IPS-18c (cell line): ENCODE measurements around the gene FBXL16.

Experiments used
- H3K4me3 ChIP-seq: 2 replicates; pipeline ENCODE4 v1.7.0; 2013; ENCODE audit warnings: low read depth, mild to moderate bottlenecking, low read length, moderate library complexity; ENCODE audit not compliant: insufficient read depth
- H3K9me3 ChIP-seq: one replicate; pipeline ENCODE4 v1.6.1; 2013; ENCODE audit warnings: mild to moderate bottlenecking, low read length, moderate library complexity; ENCODE audit not compliant: control insufficient read depth, insufficient read depth

Gene FBXL16

DNA sequence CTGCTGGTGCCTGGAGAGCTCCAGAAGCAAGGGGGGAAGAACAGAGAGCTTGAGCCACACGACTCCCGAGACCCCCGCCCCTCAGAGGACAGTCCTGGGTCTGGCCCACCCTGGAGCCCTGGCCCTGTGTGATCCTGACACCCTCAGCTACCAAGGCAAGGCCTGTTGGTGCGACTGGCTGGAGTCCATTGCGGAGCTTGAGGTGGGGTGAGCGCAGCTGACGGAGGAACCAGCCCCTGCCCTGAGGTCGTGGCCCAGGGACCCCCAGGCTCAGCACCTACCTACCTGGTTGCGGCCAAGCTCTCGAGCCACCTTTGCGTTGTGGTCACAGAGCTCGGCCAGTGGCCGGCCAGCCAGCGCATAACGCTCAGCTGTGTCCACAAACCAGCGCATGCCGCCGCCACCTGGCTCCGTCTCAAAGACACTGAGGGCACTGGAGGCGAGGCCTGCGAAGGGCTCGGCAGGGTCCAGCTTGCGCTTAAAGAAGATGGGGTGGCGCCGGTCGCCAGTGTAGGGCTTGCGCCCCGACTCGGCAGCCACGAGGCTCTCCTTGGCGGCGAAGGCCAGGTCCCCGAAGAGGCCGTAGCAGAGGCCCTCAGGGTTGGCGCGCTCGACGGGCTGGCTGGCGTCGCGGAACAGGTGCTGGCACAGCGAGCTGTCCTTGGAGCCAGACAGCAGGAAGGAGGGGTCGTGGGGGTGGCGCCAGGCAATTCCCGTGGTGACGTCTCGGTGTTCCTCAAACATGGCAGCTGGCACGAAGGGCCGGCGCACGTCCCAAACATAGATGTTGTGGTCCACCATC lies 18.9 kb downstream of the FBXL16 start:
- H3K4me3 ChIP-seq: no peak overlapping the region
- no peaks in the 10 kb centered on the region for H3K9me3 ChIP-seq

DNA sequence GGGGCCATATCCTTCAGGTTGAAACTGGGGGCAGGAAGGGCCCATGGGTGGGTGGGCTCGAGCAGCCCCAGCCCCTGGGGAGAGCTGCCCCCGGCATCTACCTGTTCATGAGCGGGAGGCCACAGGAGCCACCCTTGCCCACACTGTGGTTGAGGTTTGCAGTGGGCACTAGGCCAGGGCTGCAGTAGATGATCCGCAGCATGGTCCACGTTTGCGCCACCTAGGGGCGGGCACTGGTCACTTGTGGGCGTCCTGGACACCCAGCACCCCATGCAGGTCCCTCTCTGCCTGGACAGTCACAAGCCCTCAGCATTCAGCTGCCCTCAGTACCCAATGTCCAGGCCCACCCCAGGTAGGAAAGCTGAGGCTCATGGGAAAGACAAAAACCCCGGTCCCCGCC lies 19.6 kb downstream of the FBXL16 start:
- Histone ChIP-seq H3K4me3 (no peak overlapping the region), H3K9me3 (no peaks in the 10 kb centered on the region)

DNA sequence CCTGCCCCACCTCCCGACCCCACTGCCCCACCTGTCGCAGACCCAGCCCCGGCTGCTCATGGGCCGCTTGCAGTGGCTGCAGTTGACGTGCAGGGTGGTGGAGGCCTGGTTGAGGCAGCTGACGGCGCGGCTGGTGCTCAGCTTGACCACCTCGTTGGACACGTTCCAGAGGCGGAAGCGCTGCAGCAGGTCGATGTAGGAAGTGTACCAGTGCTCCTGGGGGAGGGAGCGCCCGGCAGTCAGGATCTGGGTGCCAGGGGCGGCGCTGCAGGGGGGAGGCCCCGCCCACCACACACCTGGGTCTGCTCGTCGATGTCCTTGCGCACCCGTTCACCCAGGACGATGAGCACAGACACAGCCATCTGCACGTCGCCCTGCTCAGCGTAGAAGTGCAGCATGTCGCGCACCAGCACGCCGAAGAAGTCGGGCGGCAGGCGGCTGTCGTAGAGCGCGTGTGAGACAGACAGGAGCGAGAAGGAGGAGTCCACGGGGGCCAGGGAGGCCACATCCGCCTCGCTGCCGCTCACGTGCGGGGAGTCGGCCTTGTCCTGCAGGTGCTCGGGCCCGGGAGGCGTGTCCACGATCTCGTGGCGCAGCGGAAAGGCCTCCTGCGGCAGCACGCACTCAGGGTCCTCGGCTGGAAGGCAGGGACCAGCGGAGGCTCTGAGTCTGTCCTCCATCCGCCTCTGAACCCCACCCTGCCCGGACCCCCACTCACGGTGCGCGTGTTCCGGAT lies 20.5 kb downstream of the FBXL16 start:
- H3K9me3 ChIP-seq: no peaks in the 10 kb centered on the region
- no peak overlapping the region for H3K4me3 ChIP-seq

DNA sequence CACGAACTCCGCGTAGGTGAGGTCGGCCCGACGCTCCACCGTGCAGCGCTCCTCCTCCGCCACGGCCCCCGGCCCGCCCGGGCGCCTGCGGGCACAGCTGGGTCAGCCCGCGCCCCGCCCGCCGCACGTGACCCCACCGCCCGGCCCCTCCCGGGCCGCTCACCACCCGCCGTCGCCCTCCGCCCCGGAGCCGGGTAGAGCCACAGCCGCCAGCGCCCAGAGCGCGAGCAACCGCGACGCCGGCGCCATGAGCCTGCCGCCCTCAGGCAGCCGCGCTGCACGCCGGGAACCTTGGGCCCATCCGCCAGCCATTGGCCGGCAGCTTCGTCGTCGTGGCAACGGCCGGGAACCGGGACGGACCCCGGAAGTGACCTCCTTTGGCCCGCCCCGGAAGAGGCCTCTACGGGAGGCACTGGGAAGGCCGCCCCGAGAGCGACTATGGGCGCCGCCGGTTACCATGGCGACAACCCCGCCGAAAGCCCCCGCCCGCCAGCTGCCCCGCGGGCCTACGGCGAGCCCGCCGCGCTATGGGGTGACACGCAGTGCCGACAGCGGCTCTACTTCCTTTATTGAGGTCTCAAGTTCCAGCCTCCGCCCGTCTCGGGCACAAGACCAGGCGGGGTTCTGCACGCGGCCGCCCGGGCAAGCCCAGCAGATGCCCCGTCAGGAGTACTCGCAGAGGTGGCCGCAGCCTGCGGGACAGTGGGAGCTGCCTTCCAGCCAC lies 21.4 kb downstream of the FBXL16 start, which contains the start of gene JMJD8:
TSS of gene JMJD8 (minus strand) at position 264 of the 724 bp plus-strand sequence. CDS start at position 249, 15 bp downstream.
- no peaks in the 10 kb centered on the region for H3K9me3 ChIP-seq
- peak within 1 kb of the TSS; percentile 71 for H3K4me3 ChIP-seq

DNA sequence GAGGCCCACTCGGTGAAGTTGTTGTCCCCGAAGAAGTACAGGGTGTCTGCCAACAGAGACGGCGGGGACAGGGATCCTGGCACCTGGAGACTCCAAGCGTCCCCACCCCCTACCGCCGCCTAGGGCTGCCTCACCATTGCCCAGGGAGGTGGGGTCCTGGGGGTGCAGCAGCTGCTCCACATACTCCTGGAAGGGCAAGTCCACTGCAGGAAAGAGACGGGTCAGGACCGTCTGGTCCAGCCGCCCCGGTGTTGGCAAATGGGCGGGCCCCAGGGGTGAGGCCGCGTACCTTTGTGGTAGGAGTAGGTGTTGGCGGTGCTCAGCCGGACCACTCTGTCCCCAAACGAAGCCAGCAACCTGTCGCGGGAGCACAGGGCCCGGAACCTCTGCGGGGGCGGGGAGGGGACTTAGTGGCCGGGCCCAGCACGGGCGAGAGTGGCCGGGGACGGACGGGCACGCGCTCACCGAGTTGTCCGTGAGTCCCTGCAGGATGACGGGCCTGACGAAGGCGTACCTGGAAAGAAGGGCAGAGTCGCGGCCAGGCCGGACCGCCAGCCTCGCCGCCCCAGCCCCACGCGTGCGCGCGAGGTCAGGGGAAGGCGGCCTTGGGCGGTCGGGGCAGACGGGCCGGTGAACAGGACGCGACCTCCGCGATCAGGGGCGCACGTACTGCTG lies 22.1 kb downstream of the FBXL16 start:
- Histone ChIP-seq H3K4me3 (peak overlapping the region; percentile 71), H3K9me3 (no peaks in the 10 kb centered on the region)

DNA sequence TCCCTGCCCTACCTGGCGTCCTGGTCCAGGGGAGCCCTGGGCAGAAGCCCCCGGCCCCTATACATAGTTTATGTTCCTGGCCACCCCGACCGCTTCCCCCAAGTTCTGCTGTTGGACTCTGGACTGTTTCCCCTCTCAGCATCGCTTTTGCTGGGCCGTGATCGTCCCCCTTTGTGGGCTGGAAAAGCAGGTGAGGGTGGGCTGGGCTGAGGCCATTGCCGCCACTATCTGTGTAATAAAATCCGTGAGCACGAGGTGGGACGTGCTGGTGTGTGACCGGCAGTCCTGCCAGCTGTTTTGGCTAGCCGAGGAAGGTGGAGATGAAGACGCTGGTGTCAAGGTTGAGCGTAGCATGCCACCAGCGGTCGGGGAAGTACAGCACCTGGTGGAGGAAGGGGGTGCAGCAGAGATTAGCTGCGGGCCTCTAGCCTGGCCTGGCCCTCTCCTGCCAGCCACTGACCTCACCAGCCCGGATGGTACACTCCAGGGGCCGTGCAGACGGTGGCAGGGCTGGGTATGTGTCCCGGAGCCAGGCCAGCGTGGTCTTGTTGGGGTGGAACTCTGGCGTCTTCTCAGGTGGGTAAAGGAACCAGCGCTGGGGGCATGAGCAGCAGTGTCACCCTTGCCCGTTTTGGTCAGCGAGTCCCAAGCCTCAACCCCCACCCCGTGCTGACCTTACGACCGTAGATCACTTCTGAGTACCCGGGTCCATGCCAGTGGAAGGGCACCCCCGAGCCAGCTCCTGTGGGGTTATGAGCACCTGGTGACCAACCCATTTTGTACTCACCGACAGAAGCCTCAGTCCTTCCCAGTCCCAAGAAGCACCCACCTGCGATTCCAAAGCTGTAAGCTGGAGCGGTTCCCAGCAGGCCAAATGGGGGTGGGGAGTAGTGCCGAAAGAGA lies 22.9 kb downstream of the FBXL16 start:
- Histone ChIP-seq H3K4me3 (peak overlapping the region; percentile 71), H3K9me3 (no peaks in the 10 kb centered on the region)

DNA sequence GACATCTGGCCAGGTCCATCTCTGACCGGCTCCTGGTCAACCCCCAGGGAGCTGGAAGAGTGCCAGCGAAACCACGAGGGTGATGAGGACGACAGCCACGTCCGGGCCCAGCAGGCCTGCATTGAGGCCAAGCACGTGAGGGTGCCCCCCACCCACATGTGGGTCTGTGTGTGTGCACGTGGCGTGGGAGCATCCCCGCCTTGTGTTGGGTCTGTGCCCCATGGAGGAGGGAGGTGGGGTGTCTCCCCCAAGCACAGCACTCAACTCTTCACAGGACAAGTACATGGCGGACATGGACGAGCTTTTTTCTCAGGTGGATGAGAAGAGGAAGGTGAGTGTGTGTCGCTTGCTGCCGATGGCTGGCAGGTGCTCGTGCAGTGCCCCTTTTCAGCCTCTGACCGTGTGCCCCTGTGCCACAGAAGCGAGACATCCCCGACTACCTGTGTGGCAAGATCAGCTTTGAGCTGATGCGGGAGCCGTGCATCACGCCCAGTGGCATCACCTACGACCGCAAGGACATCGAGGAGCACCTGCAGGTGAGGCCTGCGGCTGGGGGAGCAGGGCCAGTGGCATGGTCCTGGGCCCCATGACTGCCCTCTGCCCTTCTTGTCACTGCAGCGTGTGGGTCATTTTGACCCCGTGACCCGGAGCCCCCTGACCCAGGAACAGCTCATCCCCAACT lies 23.7 kb downstream of the FBXL16 start:
- Histone ChIP-seq H3K4me3 (peak overlapping the region; percentile 80), H3K9me3 (no peaks in the 10 kb centered on the region)

DNA sequence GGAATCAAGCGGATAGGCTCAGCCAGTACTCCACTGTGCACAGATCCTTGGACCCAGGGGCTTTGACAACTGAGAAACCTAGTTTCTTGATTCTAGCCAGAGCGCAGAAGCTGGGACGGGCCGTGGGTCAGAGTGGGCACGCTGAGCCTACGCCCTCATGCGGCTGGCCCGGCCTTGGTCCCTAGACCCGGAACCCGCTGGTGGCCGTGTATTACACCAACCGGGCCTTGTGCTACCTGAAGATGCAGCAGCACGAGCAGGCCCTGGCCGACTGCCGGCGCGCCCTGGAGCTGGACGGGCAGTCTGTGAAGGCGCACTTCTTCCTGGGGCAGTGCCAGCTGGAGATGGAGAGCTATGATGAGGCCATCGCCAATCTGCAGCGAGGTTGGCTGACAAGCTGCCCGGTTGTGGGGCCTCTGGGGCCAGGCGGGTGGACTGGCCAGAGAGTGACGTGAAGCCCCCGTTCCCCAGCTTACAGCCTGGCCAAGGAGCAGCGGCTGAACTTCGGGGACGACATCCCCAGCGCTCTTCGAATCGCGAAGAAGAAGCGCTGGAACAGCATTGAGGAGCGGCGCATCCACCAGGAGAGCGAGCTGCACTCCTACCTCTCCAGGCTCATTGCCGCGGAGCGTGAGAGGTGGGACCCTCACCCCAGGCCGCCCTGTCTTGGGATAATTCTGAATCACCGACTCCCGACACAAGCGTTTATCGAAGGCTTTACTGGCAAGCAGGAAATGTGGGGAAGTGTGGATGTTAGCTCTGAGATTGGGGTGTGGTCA lies 24.4 kb downstream of the FBXL16 start:
- H3K9me3 ChIP-seq: no peaks in the 10 kb centered on the region
- H3K4me3 ChIP-seq: peak overlapping the region; percentile 80

DNA sequence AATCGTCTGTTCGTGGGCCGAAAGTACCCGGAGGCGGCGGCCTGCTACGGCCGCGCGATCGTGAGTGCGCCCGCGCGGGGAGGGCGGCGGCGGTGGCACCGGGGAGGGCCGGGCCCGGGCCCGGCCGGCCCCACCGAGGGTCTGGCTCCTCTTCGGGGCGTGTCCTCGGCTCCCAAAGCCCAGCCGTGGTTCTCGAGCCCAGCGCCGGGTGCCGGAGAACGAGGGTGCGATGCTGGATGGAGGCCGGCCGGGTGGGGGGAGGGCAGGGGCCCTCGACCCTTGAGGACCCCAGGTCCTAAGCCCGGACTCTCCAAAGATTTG lies 25.0 kb downstream of the FBXL16 start:
- H3K9me3 ChIP-seq: no peaks in the 10 kb centered on the region
- peak overlapping the region; percentile 80 for H3K4me3 ChIP-seq

DNA sequence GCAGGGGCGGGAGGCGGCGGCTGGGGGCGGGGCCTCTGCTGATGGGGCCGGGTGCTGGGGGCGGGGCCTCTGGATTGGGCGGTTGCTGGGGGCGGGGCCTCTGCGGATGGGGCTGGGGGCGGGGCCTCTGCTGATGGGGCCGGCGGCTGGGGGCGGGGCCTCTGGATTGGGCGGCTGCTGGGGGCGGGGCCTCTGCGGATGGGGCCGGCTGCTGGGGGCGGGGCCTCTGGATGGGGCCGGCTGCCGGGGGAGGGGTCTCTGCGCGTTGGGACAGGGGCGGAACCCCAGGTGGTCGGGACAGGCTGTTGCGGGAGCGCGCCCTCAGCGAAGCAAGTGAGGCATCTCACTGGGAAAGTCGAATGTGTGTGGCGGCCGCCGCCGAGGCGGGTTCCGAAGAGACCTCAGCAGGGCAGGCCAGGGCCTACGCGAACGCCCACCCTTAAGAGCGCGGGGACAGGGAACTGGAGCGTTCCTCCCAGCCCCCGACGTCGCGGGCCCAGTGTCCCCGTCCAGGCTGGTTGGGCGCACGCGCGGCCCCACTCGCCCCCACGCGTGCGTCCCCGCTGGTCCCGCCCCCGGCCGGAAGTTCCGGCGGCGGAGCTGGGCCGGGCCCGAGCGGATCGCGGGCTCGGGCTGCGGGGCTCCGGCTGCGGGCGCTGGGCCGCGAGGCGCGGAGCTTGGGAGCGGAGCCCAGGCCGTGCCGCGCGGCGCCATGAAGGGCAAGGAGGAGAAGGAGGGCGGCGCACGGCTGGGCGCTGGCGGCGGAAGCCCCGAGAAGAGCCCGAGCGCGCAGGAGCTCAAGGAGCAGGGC lies 25.6 kb downstream of the FBXL16 start, which contains the start of gene STUB1:
TSS of gene STUB1 (plus strand) at position 597 of the 811 bp plus-strand sequence. CDS start at position 713, 116 bp downstream.
- Histone ChIP-seq H3K9me3 (no peaks in the 10 kb centered on the region), H3K4me3 (peak within 1 kb of the TSS; percentile 80)

DNA sequence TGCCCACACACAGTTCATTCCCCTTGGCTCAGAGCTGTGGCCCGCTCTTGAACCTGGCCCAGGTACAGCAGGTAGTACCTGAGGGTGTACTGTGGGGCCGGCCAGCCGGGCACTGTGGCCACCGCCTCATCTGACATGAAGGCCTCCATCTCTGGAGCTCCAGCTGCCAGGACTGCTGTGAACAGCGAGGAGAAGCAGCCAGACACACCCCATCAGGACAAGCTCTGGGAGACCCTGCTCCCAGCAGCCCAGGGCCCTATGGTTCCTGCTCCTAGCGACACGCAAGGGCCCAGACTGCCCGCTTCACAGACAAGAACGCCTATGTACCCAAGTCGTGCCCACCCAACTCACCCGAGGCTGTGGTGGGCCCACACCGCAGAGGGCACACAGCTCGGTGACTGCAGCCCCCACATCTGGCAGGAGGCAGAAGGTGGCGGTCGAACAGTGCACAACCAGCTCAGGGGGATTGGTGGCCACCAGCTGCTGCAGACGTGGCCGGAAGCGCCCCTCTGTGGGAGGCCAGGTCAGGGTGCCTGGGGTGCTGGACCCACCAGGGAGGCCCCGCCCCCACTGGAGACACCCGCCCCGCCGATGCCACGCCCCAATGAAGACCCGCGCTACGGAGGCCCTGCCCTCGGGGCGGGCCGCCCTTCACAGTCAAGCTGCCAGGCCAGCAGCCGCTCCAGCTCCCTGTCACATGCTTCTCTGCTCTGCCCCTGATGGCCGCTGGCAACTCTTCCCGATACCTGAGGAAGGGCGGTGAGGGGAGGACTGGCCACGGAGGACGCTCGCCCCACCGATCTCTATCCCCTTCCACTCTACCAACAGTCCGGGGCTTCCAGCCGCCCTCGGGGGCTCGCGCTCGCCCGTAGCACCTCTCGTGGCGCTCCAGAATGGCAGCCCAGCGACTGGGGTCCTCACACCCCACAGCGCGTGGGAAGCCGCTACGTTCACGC lies 26.5 kb downstream of the FBXL16 start:
- Histone ChIP-seq H3K9me3 (no peaks in the 10 kb centered on the region), H3K4me3 (peak overlapping the region; percentile 40)

DNA sequence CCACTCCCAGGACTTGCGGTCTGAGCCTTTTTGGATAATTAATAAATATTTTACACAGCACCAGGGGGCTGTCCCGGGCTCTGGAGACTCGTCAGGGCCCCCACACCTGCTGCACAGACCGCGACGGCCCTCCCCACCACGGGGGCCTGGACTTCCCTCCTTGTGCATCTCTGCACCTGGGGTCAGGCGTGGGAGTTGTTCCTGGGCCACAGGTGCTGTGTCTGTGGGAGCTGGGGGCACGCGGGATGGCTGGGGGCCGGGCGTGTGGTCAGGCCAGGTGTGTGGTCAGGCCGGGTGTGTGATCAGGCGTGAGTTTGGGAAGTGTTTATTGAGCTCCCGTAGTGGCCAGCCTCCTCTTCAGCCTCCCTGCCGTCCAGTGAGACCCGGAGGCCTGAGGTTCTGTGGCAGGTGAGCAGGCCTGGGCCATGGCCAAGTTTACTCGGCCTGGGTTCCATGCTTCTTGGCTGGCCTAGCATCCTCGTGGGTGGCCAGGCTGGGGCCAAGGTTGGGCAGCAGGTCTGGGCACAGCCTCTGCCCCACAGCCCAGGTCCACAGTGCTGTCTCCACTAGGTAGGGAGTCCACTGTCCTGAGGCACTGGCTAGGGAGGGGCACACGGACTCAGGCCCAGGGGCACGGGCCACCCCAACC lies 27.3 kb downstream of the FBXL16 start:
- Histone ChIP-seq H3K4me3 (no peak overlapping the region), H3K9me3 (no peaks in the 10 kb centered on the region)
